ENCODE data around the gene GPHB5.

GPHB5 gene, protein sequence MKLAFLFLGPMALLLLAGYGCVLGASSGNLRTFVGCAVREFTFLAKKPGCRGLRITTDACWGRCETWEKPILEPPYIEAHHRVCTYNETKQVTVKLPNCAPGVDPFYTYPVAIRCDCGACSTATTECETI

DNA sequence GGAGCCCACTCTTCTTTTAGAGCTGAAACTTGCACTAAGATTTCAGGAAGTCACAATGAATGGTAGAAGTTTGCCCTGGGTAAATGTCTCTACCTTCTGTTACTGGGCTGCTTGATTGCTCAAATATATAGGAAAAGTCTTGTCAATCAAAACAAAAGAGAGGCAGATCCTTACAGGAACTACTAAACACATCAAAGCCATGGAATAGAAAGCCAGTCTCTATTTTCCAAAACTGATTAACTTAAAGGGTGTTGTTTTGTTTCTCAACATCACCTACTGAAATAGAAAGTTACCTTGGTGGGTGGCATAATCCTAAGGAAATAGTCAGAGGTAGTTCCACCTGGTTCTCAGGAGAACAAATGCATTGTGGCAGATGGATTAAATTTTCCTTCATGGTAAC lies at the start of gene GPHB5:
TSS of gene GPHB5 (minus strand) at position 101 of the 400 bp plus-strand sequence. CDS start 1,086 bp downstream, outside the sequence.
- no peak within 1 kb of the TSS for H3K4me3 ChIP-seq (ENCODE audit: low read depth in 1 of 2, low read length in 2 of 2)
- H3K9ac ChIP-seq (ENCODE audit: low read depth in 1 of 2, low read length in 2 of 2): no peak within 1 kb of the TSS
- no peaks in the 10 kb centered on the region for H3K9me3 ChIP-seq (ENCODE audit: control insufficient read depth in 1 of 2, low read length in 2 of 2)
- H3K36me3 ChIP-seq (ENCODE audit: control insufficient read depth in 1 of 2, insufficient read depth in 2 of 2, low read length in 2 of 2): no peaks in the 10 kb centered on the region
- H3K27ac ChIP-seq (ENCODE audit: low read depth, low read length): no peak within 1 kb of the TSS
- H3K27me3 ChIP-seq (ENCODE audit: control insufficient read depth in 1 of 2, insufficient read depth in 2 of 2, low read length in 2 of 2): no peaks in the 10 kb centered on the region
- H3K4me1 ChIP-seq (ENCODE audit: control insufficient read depth in 1 of 2, insufficient read depth in 2 of 2, low read length in 2 of 2): no peaks in the 10 kb centered on the region

DNA sequence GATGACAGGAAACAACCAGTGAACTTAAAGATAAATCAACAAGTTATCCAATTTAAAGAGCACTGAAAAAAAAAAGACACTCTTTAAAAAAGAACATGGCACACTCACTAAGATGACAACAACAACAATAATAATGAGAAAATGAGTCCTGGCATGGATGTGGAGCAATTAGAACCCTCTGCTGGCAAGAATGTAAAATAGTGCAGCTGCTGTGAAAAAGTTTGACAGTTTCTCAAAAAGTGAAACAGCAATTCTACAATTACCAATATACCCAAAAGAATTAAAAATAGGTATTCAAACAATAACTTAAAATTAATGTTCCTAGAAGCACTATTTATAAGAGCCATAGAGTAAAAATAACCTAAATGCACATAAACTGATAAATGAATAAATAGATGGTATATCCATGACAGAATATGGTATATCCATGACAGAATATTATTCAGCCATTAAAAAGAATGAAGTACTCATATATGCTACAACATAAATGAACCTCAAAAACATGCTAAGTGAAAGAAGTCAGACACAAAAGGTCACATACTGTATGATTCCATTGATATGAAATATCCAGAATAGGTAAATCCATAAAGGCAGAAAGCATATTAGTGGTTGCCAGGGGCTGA lies 49.1 kb upstream of the GPHB5 start:
- Histone ChIP-seq H3K27ac (ENCODE audit: low read depth, low read length) (no peak overlapping the region), H3K9me3 (ENCODE audit: control insufficient read depth in 1 of 2, low read length in 2 of 2) (no peaks in the 10 kb centered on the region), H3K27me3 (ENCODE audit: control insufficient read depth in 1 of 2, insufficient read depth in 2 of 2, low read length in 2 of 2) (no peaks in the 10 kb centered on the region), H3K9ac (ENCODE audit: low read depth in 1 of 2, low read length in 2 of 2) (no peak overlapping the region), H3K4me3 (ENCODE audit: low read depth in 1 of 2, low read length in 2 of 2) (no peak overlapping the region), H3K36me3 (ENCODE audit: control insufficient read depth in 1 of 2, insufficient read depth in 2 of 2, low read length in 2 of 2) (peaks cover 0 to 2% of the 10 kb centered on the region in 2 donors), H3K4me1 (ENCODE audit: control insufficient read depth in 1 of 2, insufficient read depth in 2 of 2, low read length in 2 of 2) (no peaks in the 10 kb centered on the region)

DNA sequence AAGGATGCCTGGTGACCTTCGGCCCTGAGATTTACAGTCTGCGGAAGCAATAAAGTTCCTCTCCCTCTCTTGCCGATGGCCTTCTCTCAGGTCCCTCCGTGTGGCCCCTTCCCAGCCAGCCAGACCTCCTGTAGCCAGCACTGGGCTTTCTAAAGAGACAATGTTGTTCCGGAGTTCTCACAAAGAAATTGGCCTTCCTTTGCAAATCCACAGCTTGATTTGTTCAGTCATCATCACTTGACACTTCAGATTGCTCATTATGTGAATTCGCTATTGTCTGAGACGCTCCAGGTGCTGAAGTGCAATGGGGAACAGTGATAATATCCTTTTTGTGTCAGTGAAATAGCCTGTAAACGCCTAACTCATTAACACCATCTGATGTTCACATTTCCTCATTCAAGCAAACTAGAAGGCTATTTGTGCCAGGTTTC lies 43.7 kb upstream of the GPHB5 start:
- Histone ChIP-seq H3K9ac (ENCODE audit: low read depth in 1 of 2, low read length in 2 of 2) (no peak overlapping the region), H3K4me3 (ENCODE audit: low read depth in 1 of 2, low read length in 2 of 2) (peak overlapping the region in 1 of 2 donors; percentile 30), H3K27me3 (ENCODE audit: control insufficient read depth in 1 of 2, insufficient read depth in 2 of 2, low read length in 2 of 2) (no peaks in the 10 kb centered on the region), H3K36me3 (ENCODE audit: control insufficient read depth in 1 of 2, insufficient read depth in 2 of 2, low read length in 2 of 2) (no peaks in the 10 kb centered on the region), H3K9me3 (ENCODE audit: control insufficient read depth in 1 of 2, low read length in 2 of 2) (no peaks in the 10 kb centered on the region), H3K27ac (ENCODE audit: low read depth, low read length) (no peak overlapping the region), H3K4me1 (ENCODE audit: control insufficient read depth in 1 of 2, insufficient read depth in 2 of 2, low read length in 2 of 2) (no peaks in the 10 kb centered on the region)

DNA sequence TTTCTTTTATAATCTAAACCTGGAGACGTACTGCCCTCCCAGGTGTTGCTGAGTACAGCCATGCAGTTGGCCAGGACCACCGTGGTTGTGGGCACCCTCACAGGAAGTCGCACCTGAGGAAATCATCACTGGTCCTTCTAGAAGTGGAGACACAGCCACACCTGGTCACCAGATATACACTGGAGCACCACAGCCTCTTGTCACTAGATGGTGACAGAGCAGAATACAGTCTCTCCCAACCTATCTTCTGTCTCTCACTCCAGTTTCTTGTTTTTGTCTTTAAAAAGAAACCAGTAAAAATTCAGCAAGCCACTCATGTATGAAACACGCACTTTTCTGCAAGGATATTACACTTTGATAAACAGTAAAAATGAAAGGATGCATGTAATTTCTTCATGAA lies 43.1 kb upstream of the GPHB5 start:
- Histone ChIP-seq H3K27ac (ENCODE audit: low read depth, low read length) (no peak overlapping the region), H3K4me1 (ENCODE audit: control insufficient read depth in 1 of 2, insufficient read depth in 2 of 2, low read length in 2 of 2) (no peaks in the 10 kb centered on the region), H3K27me3 (ENCODE audit: control insufficient read depth in 1 of 2, insufficient read depth in 2 of 2, low read length in 2 of 2) (no peaks in the 10 kb centered on the region), H3K9ac (ENCODE audit: low read depth in 1 of 2, low read length in 2 of 2) (no peak overlapping the region), H3K9me3 (ENCODE audit: control insufficient read depth in 1 of 2, low read length in 2 of 2) (no peaks in the 10 kb centered on the region), H3K36me3 (ENCODE audit: control insufficient read depth in 1 of 2, insufficient read depth in 2 of 2, low read length in 2 of 2) (no peaks in the 10 kb centered on the region), H3K4me3 (ENCODE audit: low read depth in 1 of 2, low read length in 2 of 2) (no peak overlapping the region)

DNA sequence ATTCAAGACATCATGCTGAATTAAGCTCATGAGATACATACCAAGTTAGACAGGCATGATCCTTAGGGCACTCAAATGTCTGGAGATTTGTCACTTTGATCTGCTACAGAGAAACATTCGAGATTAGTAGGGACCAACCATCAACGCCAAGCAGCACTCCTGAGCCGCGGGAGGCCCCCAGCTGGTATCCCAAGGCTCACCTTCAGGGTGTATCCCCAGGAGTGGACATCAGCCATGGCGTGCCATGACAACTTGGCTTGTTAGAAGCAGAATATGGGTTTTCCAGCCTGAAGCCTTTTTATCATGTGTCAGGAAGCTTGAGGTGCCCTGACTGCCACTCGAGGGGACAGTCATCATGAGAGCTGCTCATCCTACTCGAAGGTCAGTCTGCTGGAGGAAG lies 39.1 kb upstream of the GPHB5 start:
- Histone ChIP-seq H3K9ac (ENCODE audit: low read depth in 1 of 2, low read length in 2 of 2) (no peak overlapping the region), H3K27ac (ENCODE audit: low read depth, low read length) (no peak overlapping the region)

DNA sequence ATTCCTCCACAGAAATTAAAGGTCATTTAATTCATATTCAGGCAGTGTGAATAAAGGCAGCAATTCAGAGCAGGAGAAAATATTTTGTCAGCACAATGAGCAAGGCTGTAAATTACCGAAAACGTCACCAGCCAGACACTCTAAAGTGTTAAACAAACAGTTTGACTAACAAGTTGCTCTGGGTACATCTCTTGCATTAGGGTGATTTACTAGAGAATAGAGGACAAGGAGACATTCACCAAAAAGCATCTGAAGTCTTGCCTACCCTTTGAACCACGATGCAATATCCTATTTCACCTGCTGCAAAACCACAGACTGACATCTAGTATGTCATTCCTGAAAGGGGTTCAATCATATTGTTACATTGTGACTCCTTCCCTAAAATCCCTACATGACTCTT lies 27.1 kb upstream of the GPHB5 start:
- Histone ChIP-seq H3K9ac (ENCODE audit: low read depth in 1 of 2, low read length in 2 of 2) (no peak overlapping the region), H3K4me3 (ENCODE audit: low read depth in 1 of 2, low read length in 2 of 2) (no peak overlapping the region), H3K9me3 (ENCODE audit: control insufficient read depth in 1 of 2, low read length in 2 of 2) (no peaks in the 10 kb centered on the region), H3K36me3 (ENCODE audit: control insufficient read depth in 1 of 2, insufficient read depth in 2 of 2, low read length in 2 of 2) (no peaks in the 10 kb centered on the region), H3K27ac (ENCODE audit: low read depth, low read length) (no peak overlapping the region), H3K4me1 (ENCODE audit: control insufficient read depth in 1 of 2, insufficient read depth in 2 of 2, low read length in 2 of 2) (no peaks in the 10 kb centered on the region), H3K27me3 (ENCODE audit: control insufficient read depth in 1 of 2, insufficient read depth in 2 of 2, low read length in 2 of 2) (no peaks in the 10 kb centered on the region)

More for the DNA sequence above, 39.1 kb upstream of the GPHB5 start:
- no peaks in the 10 kb centered on the region for H3K36me3 ChIP-seq (ENCODE audit: control insufficient read depth in 1 of 2, insufficient read depth in 2 of 2, low read length in 2 of 2)
- H3K27me3 ChIP-seq (ENCODE audit: control insufficient read depth in 1 of 2, insufficient read depth in 2 of 2, low read length in 2 of 2): no peaks in the 10 kb centered on the region
- H3K4me1 ChIP-seq (ENCODE audit: control insufficient read depth in 1 of 2, insufficient read depth in 2 of 2, low read length in 2 of 2): no peaks in the 10 kb centered on the region
- H3K9me3 ChIP-seq (ENCODE audit: control insufficient read depth in 1 of 2, low read length in 2 of 2): no peaks in the 10 kb centered on the region
- H3K4me3 ChIP-seq (ENCODE audit: low read depth in 1 of 2, low read length in 2 of 2): no peak overlapping the region

DNA sequence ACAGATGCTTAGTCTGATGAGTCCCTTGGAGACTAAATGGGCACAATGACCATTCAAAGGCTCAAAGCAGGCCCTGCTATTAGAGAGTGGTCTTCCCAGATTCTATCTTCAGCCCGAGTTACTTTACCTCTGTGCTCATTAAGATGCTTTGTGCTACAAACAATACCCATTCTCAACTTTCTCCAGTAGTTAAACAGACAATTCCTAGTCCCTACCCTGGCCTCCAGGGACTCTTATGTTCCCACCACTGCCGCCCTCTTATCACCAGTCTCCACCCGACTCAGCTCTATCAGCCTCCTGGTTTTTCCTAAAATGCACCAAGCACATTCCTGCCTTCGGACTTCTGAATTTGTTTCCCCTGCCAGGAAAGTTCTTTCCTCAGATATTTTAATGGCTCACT lies 25.6 kb upstream of the GPHB5 start:
- Histone ChIP-seq H3K9me3 (ENCODE audit: control insufficient read depth in 1 of 2, low read length in 2 of 2) (no peaks in the 10 kb centered on the region), H3K4me1 (ENCODE audit: control insufficient read depth in 1 of 2, insufficient read depth in 2 of 2, low read length in 2 of 2) (no peaks in the 10 kb centered on the region), H3K36me3 (ENCODE audit: control insufficient read depth in 1 of 2, insufficient read depth in 2 of 2, low read length in 2 of 2) (no peaks in the 10 kb centered on the region), H3K27me3 (ENCODE audit: control insufficient read depth in 1 of 2, insufficient read depth in 2 of 2, low read length in 2 of 2) (no peaks in the 10 kb centered on the region), H3K9ac (ENCODE audit: low read depth in 1 of 2, low read length in 2 of 2) (no peak overlapping the region), H3K27ac (ENCODE audit: low read depth, low read length) (no peak overlapping the region), H3K4me3 (ENCODE audit: low read depth in 1 of 2, low read length in 2 of 2) (no peak overlapping the region)

DNA sequence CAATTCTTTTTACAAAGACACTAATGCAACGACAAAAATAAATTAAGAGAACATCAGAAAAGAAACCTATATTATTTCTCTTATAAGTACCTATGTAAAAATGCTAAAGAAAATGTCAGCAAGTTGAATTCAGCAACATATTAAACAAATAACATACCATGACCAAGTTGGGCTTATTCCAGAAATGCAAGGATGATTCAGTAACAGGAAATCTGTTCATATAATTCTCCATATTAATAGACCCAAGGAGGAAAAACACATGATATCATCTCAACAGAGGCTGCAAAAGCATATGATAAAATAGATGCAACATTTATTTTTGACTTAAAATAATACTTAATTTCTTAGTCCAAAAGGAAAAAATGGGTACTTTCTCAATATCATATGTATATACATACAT lies 25.1 kb upstream of the GPHB5 start:
- no peaks in the 10 kb centered on the region for H3K27me3 ChIP-seq (ENCODE audit: control insufficient read depth in 1 of 2, insufficient read depth in 2 of 2, low read length in 2 of 2)
- no peaks in the 10 kb centered on the region for H3K4me1 ChIP-seq (ENCODE audit: control insufficient read depth in 1 of 2, insufficient read depth in 2 of 2, low read length in 2 of 2)
- H3K9me3 ChIP-seq (ENCODE audit: control insufficient read depth in 1 of 2, low read length in 2 of 2): no peaks in the 10 kb centered on the region
- H3K36me3 ChIP-seq (ENCODE audit: control insufficient read depth in 1 of 2, insufficient read depth in 2 of 2, low read length in 2 of 2): no peaks in the 10 kb centered on the region
- H3K9ac ChIP-seq (ENCODE audit: low read depth in 1 of 2, low read length in 2 of 2): no peak overlapping the region
- no peak overlapping the region for H3K27ac ChIP-seq (ENCODE audit: low read depth, low read length)
- H3K4me3 ChIP-seq (ENCODE audit: low read depth in 1 of 2, low read length in 2 of 2): no peak overlapping the region

DNA sequence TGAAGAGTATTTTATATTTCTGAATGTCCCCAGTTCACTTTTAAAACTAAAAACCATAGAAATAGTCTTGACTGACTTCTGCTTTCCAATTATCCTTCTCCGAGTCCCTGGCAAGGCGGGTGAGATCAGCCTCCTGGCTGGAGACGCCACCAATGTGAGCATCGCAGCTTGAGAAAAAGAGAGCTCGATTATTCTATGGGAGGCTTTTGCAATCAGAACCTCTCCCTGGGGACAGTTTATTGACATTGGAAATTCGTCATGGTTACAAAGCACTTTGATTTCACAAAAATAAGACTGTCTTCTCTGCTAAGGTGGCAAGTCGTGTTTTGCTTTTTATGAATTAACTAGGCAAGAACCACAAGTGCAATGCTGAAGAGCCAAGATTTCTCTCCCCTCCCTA lies 23.6 kb upstream of the GPHB5 start:
- Histone ChIP-seq H3K36me3 (ENCODE audit: control insufficient read depth in 1 of 2, insufficient read depth in 2 of 2, low read length in 2 of 2) (no peaks in the 10 kb centered on the region), H3K9me3 (ENCODE audit: control insufficient read depth in 1 of 2, low read length in 2 of 2) (no peaks in the 10 kb centered on the region), H3K27me3 (ENCODE audit: control insufficient read depth in 1 of 2, insufficient read depth in 2 of 2, low read length in 2 of 2) (no peaks in the 10 kb centered on the region), H3K4me1 (ENCODE audit: control insufficient read depth in 1 of 2, insufficient read depth in 2 of 2, low read length in 2 of 2) (no peaks in the 10 kb centered on the region), H3K9ac (ENCODE audit: low read depth in 1 of 2, low read length in 2 of 2) (no peak overlapping the region), H3K27ac (ENCODE audit: low read depth, low read length) (no peak overlapping the region), H3K4me3 (ENCODE audit: low read depth in 1 of 2, low read length in 2 of 2) (no peak overlapping the region)

DNA sequence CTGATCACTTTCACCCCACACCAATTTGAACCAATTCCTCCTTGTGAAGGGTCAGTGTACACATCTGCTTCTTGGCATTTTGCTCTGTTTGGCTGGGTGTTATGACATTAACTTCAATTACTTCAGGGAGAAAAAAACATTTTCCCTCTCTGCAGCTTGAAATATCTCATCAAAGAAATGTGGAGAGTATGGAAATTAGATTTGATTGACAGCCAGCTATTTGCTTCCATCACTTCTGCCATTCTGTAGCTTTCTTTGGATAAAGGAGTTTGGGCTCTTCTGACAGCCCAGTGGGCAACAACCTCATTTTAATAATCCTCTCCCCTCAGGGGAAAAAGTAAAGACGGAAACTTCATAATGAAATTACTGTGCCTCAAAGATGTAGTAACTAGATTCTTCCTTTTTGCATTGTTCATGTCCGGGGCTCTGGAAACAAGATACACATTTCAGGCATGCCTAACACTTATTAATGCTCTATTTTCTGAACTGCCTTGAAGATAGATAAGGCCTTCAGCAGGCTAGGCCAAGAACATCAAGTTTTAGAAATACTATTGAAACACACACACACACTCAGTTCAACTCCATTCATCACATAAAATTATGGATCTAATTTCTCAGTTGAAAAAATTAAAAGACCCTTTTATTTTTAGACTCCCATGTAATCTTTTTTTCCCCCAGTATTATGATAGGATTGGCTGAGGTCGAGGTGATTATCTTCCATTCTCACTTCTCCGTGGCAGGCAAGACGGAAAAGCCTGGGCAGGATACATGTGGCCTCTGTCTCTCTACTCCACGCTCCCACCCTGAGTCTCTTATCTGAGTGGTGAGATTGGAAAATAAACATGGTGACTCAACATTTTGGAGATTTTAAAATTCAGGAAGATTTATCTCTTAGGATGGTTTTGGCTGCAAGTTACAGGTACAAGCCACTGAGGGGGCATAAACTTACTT lies 10.3 kb upstream of the GPHB5 start:
- Histone ChIP-seq H3K4me1 (ENCODE audit: control insufficient read depth in 1 of 2, insufficient read depth in 2 of 2, low read length in 2 of 2) (no peaks in the 10 kb centered on the region), H3K27ac (ENCODE audit: low read depth, low read length) (no peak overlapping the region), H3K9ac (ENCODE audit: low read depth in 1 of 2, low read length in 2 of 2) (no peak overlapping the region), H3K27me3 (ENCODE audit: control insufficient read depth in 1 of 2, insufficient read depth in 2 of 2, low read length in 2 of 2) (no peaks in the 10 kb centered on the region), H3K36me3 (ENCODE audit: control insufficient read depth in 1 of 2, insufficient read depth in 2 of 2, low read length in 2 of 2) (no peaks in the 10 kb centered on the region), H3K9me3 (ENCODE audit: control insufficient read depth in 1 of 2, low read length in 2 of 2) (no peaks in the 10 kb centered on the region), H3K4me3 (ENCODE audit: low read depth in 1 of 2, low read length in 2 of 2) (no peak overlapping the region)

Data from duodenal mucosa (tissue), 2 donors.